ENCODE measurements around the gene GPATCH8. TPM values are rescaled to one million over a fixed set of nuclear protein-coding genes. Genes with fewer than 3 reads are reported as not detected.
A peak's percentile ranks its signal among the peaks of the same experiment; 100 is the strongest.

The GPATCH8 gene
- total and polyA plus RNA-seq, 2 donors (not counting 3 experiments of a cell fraction or from before 2014, with no cell fraction given) = 14.6 to 35.3 TPM

DNA sequence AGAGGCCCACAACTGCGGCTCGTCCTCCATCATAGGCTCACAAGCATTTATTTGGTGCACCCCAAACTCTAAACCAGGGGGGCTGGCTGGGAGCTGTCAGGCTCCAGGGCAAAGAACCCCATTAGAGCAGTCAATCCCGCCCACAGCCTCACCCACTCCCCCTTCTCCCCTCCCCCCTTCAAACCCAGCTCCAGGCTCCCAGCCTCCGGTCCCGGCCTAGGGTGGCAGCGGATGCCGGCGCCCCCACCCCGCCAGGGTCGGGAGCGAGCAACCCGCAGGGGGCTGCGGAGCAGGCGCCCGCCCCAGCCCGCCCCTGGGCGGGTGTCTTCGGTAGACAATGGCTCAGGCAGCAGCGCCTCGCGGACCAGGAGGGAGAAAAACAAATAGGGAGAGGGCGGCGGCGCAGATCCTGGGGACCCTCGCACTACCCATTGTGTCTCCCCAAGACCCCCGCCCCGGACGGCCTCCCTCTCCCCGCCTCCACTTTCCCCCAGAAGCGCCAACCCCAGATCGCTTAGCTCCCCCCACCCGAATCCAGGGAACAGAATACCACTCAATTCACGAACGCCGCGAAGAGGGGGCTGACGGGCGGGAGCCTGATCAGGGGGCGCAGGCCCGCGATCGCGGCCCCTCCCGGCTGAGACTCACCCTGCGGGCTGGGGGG, 140.1 kb downstream of the GPATCH8 start:
- DNase-seq (ENCODE audit: low read depth, low spot score) (peak; percentile 18), FAIRE-seq (no peak)
- H4K20me1 ChIP-seq (replicated peaks; ENCODE audit: control insufficient read depth, extremely low read depth, insufficient read depth, low read length) = no peaks in the 10 kb centered on the region
- H3K4me3 ChIP-seq (replicated peaks in 1 of 3; ENCODE audit: insufficient read depth in 1 of 3, low read depth in 1 of 3, low read length in 3 of 3) = peak overlapping the region; percentile 33 to 85 (median 37)
- peak overlapping the region; percentile 20 for H2AFZ ChIP-seq (ENCODE audit: low read depth, low read length)
- ChIA-PET CTCF (interaction anchor here (0.5 to 4.1 kb wide), 29 partner anchors 8 to 194 kb away, joined by 3 to 39 read pairs (median 5); partner anchors contain the start of genes ATXN7L3 and GRN), POLR2A (interaction anchor here (0.5 to 0.6 kb wide), 2 partner anchors 14 to 117 kb away, joined by 3 to 5 read pairs; no protein-coding TSS in a partner anchor)
- TF ChIP-seq EZH2 (IDR thresholded peaks at IDR 0.05; ENCODE audit: borderline replicate concordance, low read depth, low read length, severe bottlenecking) (no peak), JUN (IDR thresholded peaks at IDR 0.05; ENCODE audit: borderline replicate concordance, insufficient read depth, insufficient read length, low read depth) (no peak), FOS (IDR thresholded peaks at IDR 0.05; ENCODE audit: borderline replicate concordance, insufficient read depth, low read length) (no peak), MYC (IDR thresholded peaks at IDR 0.05; ENCODE audit: low read depth, low read length) (no peak), GATA2 (IDR thresholded peaks at IDR 0.05; ENCODE audit: insufficient read depth, insufficient read length, low read depth, low read length) (no peak), POLR2A (IDR thresholded peaks at IDR 0.05; ENCODE audit: low read depth, low read length) (no peak), POLR2AphosphoS5 (IDR thresholded peaks at IDR 0.05; ENCODE audit: insufficient read depth, low read depth, low read length) (no peak)
- TF ChIP-seq, protein P1, sequence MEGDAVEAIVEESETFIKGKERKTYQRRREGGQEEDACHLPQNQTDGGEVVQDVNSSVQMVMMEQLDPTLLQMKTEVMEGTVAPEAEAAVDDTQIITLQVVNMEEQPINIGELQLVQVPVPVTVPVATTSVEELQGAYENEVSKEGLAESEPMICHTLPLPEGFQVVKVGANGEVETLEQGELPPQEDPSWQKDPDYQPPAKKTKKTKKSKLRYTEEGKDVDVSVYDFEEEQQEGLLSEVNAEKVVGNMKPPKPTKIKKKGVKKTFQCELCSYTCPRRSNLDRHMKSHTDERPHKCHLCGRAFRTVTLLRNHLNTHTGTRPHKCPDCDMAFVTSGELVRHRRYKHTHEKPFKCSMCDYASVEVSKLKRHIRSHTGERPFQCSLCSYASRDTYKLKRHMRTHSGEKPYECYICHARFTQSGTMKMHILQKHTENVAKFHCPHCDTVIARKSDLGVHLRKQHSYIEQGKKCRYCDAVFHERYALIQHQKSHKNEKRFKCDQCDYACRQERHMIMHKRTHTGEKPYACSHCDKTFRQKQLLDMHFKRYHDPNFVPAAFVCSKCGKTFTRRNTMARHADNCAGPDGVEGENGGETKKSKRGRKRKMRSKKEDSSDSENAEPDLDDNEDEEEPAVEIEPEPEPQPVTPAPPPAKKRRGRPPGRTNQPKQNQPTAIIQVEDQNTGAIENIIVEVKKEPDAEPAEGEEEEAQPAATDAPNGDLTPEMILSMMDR (IDR thresholded peaks at IDR 0.05; ENCODE audit: extremely low read depth in 1 of 2, insufficient read depth in 1 of 2, low read depth in 1 of 2, low read length in 2 of 2) = no peak
- TF ChIP-seq, protein P2, sequence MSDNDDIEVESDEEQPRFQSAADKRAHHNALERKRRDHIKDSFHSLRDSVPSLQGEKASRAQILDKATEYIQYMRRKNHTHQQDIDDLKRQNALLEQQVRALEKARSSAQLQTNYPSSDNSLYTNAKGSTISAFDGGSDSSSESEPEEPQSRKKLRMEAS (IDR thresholded peaks at IDR 0.05; ENCODE audit: insufficient read depth, insufficient read length) = no peak
- H3K9ac ChIP-seq (replicated peaks; ENCODE audit: extremely low read depth, insufficient read depth, low read length) = peak overlapping the region; percentile 63
- no peak overlapping the region for H3K27ac ChIP-seq (ENCODE audit: insufficient read depth, low read depth, low read length)
- no peaks in the 10 kb centered on the region for H3K79me2 ChIP-seq (ENCODE audit: control insufficient read depth, insufficient read depth, low read length)
- BruUV-seq (replicated peaks) = no TSS peak
- no peaks in the 10 kb centered on the region for H3K9me3 ChIP-seq (replicated peaks; ENCODE audit: control insufficient read depth, insufficient read depth, low read length)
- peaks cover 5% of the 10 kb centered on the region for H3K4me1 ChIP-seq (ENCODE audit: control insufficient read depth, extremely low read depth, insufficient read depth, low read length)
- peak overlapping the region; percentile 62 for H3K4me2 ChIP-seq (ENCODE audit: insufficient read depth, low read length)
- H3K27me3 ChIP-seq (ENCODE audit: control insufficient read depth in 2 of 2, insufficient read depth in 2 of 2, low read length in 2 of 2) = peaks cover 6 to 8% of the 10 kb centered on the region in 2 experiments
- dilution Hi-C loops (cut with MboI; ENCODE audit: extremely low pct_ligation_motif_present, low sequenced_read_pairs) (no loop called here), intact Hi-C loops (cut with micrococcal nuclease) (no loop called here)
- no peaks in the 10 kb centered on the region for H3K9me1 ChIP-seq (replicated peaks; ENCODE audit: control insufficient read depth, extremely low read depth, insufficient read depth, low read length)
- H3K36me3 ChIP-seq (ENCODE audit: control insufficient read depth in 2 of 2, extremely low read depth in 1 of 2, insufficient read depth in 2 of 2, low read length in 2 of 2) = no peaks in the 10 kb centered on the region

All from endothelial cell of umbilical vein (primary cell).